MCF 10A (cell line): Measurements from ENCODE around the gene VCL. TPM values are rescaled to one million over a fixed set of nuclear protein-coding genes. Genes with fewer than 3 reads are reported as not detected.

ENCODE experiments used
- BruUV-seq: library from RNA; stranded (reverse); fragments of 400-500 nt; replicated peaks from 2 replicates; lab custom pipeline; 2021; lab: Mats Ljungman, UMichigan
- CTCF ChIA-PET: fragments of 300-600 bp; sonication (Branson Sonifier 250); formaldehyde crosslinking; extraction: SDS; loops from one replicate; lab custom pipeline; 2021; ENCODE audit warnings: antibody characterized with exemption, inconsistent platforms; lab: Yijun Ruan, JAX
- POLR2A ChIA-PET: fragments of 300-600, 350-650 bp; sonication (Branson Sonifier 250); formaldehyde crosslinking; extraction: SDS; loops from one replicate; lab custom pipeline; 2020; ENCODE audit warnings: antibody characterized with exemption, inconsistent platforms; lab: Yijun Ruan, JAX
- DNase-seq: peaks from one replicate; pipeline ENCODE4 v3.0.0-alpha.2; 2018; ENCODE audit not compliant: unreplicated experiment
- H3K27ac Mint-ChIP-seq: one replicate; pipeline ENCODE4 v1.8.0; 2022; ENCODE audit warnings: mild to moderate bottlenecking, low read depth, mixed read lengths; ENCODE audit not compliant: unreplicated experiment
- H3K27me3 Mint-ChIP-seq: one replicate; pipeline ENCODE4 v1.8.0; 2022; ENCODE audit warnings: mixed read lengths; ENCODE audit not compliant: insufficient read depth, unreplicated experiment
- H3K36me3 Mint-ChIP-seq: one replicate; pipeline ENCODE4 v1.8.0; 2022; ENCODE audit warnings: mild to moderate bottlenecking, moderate library complexity, mixed read lengths; ENCODE audit not compliant: insufficient read depth, unreplicated experiment
- H3K4me1 Mint-ChIP-seq: one replicate; pipeline ENCODE4 v1.8.0; 2022; ENCODE audit warnings: mixed read lengths; ENCODE audit not compliant: insufficient read depth, unreplicated experiment
- H3K4me3 Mint-ChIP-seq: one replicate; pipeline ENCODE4 v1.8.0; 2022; ENCODE audit warnings: mild to moderate bottlenecking, moderate library complexity, mixed read lengths; ENCODE audit not compliant: unreplicated experiment
- H3K9me3 Mint-ChIP-seq: one replicate; pipeline ENCODE4 v1.8.0; 2022; ENCODE audit warnings: mixed read lengths; ENCODE audit not compliant: unreplicated experiment
- CTCF ChIP-seq: fragments of 200-600 bp; IDR thresholded peaks from one replicate; pipeline ENCODE4 v1.8.0; 2022; ENCODE audit warnings: antibody characterized with exemption, mild to moderate bottlenecking; ENCODE audit not compliant: unreplicated experiment
- intact Hi-C: fragments of 100-400 bp; cut with micrococcal nuclease; formaldehyde crosslinking; loops from 2 replicates; pipeline ENCODE4 v1.14.1; 2022
- total RNA-seq: library from RNA; stranded (reverse); gene quantifications from 2 replicates; pipeline ENCODE4 v1.2.3, GENCODE V29; 2022

Gene VCL
- total RNA-seq, 1 experiment from 2014 or later = 90.2 TPM

- no peaks in the 10 kb centered on the region for H3K9me3 Mint-ChIP-seq
- intact Hi-C loops = loop anchor here (5.0 kb wide), 1 partner anchor 149 kb away; no protein-coding TSS in a partner anchor
- H3K27ac Mint-ChIP-seq = no peak overlapping the region
- H3K27me3 Mint-ChIP-seq = no peaks in the 10 kb centered on the region
- H3K4me1 Mint-ChIP-seq = peaks cover 41% of the 10 kb centered on the region
- no peak for TF ChIP-seq CTCF
- no TSS peak for BruUV-seq
- H3K36me3 Mint-ChIP-seq = peaks cover 26% of the 10 kb centered on the region
- ChIA-PET CTCF (interaction anchor here (0.6 to 0.8 kb wide), 3 partner anchors 36 to 210 kb away, joined by 3 to 4 read pairs (median 3); no protein-coding TSS in a partner anchor), POLR2A (interaction anchor here (1.7 kb wide), 1 partner anchor 10 kb away, joined by 3 read pairs; no protein-coding TSS in a partner anchor)
- H3K4me3 Mint-ChIP-seq = no peak overlapping the region
- no peak for DNase-seq
Measured at GRCh38 chr10:74036474-74036873, 38.6 kb downstream of the VCL start.

GRCh38 chr10:74039561-74040145 is 41.7 kb downstream of the VCL start:
- intact Hi-C loops = loop anchor here (5.0 kb wide), 1 partner anchor 152 kb away; no protein-coding TSS in a partner anchor
- DNase-seq = peak; percentile 71
- no peak overlapping the region for H3K4me3 Mint-ChIP-seq
- ChIA-PET CTCF (interaction anchor here (0.7 to 1.5 kb wide), 4 partner anchors 40 to 252 kb away, joined by 3 to 8 read pairs (median 4); no protein-coding TSS in a partner anchor), POLR2A (interaction anchor here (0.8 to 2.3 kb wide), 14 partner anchors 8 to 152 kb away, joined by 3 to 10 read pairs (median 5); partner anchors contain the start of gene VCL)
- TF ChIP-seq CTCF = no peak
- no peaks in the 10 kb centered on the region for H3K27me3 Mint-ChIP-seq
- H3K36me3 Mint-ChIP-seq = peaks cover 36% of the 10 kb centered on the region
- peaks cover 23% of the 10 kb centered on the region for H3K4me1 Mint-ChIP-seq
- no TSS peak for BruUV-seq
- H3K27ac Mint-ChIP-seq = peak overlapping the region; percentile 52
- H3K9me3 Mint-ChIP-seq = no peaks in the 10 kb centered on the region

- Mint-ChIP-seq H3K36me3 (peaks cover 45% of the 10 kb centered on the region), H3K4me1 (peaks cover 18% of the 10 kb centered on the region), H3K27me3 (no peaks in the 10 kb centered on the region), H3K9me3 (no peaks in the 10 kb centered on the region), H3K4me3 (no peak overlapping the region), H3K27ac (peak overlapping the region; percentile 52)
- CTCF ChIA-PET = interaction anchor here (1.0 to 1.5 kb wide), 4 partner anchors 29 to 99 kb away, joined by 3 to 8 read pairs (median 4); no protein-coding TSS in a partner anchor
- POLR2A ChIA-PET = interaction anchor here (0.8 to 2.3 kb wide), 12 partner anchors 9 to 153 kb away, joined by 3 to 10 read pairs (median 6); partner anchors contain the start of gene VCL
- no peak for DNase-seq
- no peak for TF ChIP-seq CTCF
- no TSS peak for BruUV-seq
- intact Hi-C loops = no loop called here
Measured at GRCh38 chr10:74040200-74041126, 42.5 kb downstream of the VCL start.
